AG04450 (cell line): ENCODE results near the gene DDX54. TPM values are rescaled to one million over a fixed set of nuclear protein-coding genes. Genes with fewer than 3 reads are reported as not detected.

Experiments
- CTCF ChIA-PET: fragments of 300-600, 350-600 bp; formaldehyde crosslinking; extraction: SDS; loops from one replicate; lab custom pipeline; 2022; ENCODE audit warnings: antibody characterized with exemption, inconsistent platforms; lab: Charles Lee
- POLR2A ChIA-PET: fragments of 350-600 bp; formaldehyde crosslinking; extraction: SDS; loops from one replicate; lab custom pipeline; 2021; ENCODE audit warnings: antibody characterized with exemption, inconsistent platforms; lab: Yijun Ruan, JAX
- DNase-seq: peaks from one replicate; pipeline ENCODE4 v3.0.0-alpha.2; 2011; ENCODE audit warnings: low read depth, low spot score
- H3K27ac ChIP-seq: one replicate; pipeline ENCODE4 v1.5.1; 2012; ENCODE audit warnings: low read depth, low read length, control low read depth
- H3K27me3 ChIP-seq: one replicate; pipeline ENCODE4 v1.6.0; 2012; ENCODE audit warnings: low read length; ENCODE audit not compliant: control insufficient read depth, insufficient read depth
- H3K4me3 ChIP-seq: 2 replicates; pipeline ENCODE4 v1.5.1; 2011; ENCODE audit warnings: mild to moderate bottlenecking, low read depth, low read length, control low read depth
- H3K9me3 ChIP-seq: 2 replicates; pipeline ENCODE4 v1.5.1; 2012; ENCODE audit warnings: low read length; ENCODE audit not compliant: control insufficient read depth, insufficient read depth
- polyA plus RNA-seq: library from polyadenylated mRNA; depleted of rRNA; stranded (reverse); fragments of >200 nt; gene quantifications from 2 replicates; pipeline ENCODE4 v1.2.3, GENCODE V29; 2011
- TF ChIP-seq, protein P1 (sequence below): IDR thresholded peaks from 2 replicates; pipeline ENCODE4 v1.5.1; 2011; ENCODE audit warnings: low read depth, low read length, control low read depth, inconsistent platforms

The DDX54 gene
- polyA plus RNA-seq, 1 experiment, result 26.9 TPM

DNA sequence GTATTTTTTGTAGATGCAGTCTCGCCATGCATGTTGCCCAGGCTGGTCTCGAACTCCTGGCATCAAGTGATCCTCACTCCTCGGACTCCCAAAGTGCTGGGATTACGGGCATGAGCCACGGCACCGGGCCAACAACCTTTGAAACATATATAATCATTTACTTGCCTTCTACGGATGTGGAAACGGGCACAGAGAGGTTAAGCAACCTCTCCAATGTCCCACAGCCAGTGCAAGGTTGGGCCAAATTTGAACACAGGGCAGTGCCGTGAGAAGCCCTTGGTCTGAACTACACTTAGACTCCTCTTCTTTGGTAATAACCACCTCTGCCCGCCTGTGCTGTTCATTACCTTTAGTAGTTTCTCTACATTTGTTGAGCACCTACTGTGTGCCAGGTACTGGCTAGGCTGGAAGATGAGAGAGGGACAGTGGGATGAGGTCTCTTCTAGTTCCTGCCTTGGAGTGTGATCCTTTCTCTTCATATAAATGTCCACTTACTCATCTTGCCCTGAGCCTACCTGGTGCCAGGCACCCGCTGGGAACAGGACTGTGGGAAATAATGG is 2.2 kb downstream of the DDX54 start:
- TF ChIP-seq, protein P1, sequence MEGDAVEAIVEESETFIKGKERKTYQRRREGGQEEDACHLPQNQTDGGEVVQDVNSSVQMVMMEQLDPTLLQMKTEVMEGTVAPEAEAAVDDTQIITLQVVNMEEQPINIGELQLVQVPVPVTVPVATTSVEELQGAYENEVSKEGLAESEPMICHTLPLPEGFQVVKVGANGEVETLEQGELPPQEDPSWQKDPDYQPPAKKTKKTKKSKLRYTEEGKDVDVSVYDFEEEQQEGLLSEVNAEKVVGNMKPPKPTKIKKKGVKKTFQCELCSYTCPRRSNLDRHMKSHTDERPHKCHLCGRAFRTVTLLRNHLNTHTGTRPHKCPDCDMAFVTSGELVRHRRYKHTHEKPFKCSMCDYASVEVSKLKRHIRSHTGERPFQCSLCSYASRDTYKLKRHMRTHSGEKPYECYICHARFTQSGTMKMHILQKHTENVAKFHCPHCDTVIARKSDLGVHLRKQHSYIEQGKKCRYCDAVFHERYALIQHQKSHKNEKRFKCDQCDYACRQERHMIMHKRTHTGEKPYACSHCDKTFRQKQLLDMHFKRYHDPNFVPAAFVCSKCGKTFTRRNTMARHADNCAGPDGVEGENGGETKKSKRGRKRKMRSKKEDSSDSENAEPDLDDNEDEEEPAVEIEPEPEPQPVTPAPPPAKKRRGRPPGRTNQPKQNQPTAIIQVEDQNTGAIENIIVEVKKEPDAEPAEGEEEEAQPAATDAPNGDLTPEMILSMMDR, result no peak
- Histone ChIP-seq H3K4me3 (no peak overlapping the region), H3K27me3 (no peaks in the 10 kb centered on the region), H3K9me3 (no peaks in the 10 kb centered on the region; the same call in 1 of the 2 replicates), H3K27ac (no peak overlapping the region)
- ChIA-PET CTCF (interaction anchor here (0.6 to 4.8 kb wide), 3 partner anchors 9 to 135 kb away, joined by 3 to 24 read pairs (median 3); no protein-coding TSS in a partner anchor), POLR2A (no interaction called here)
- DNase-seq, result no peak

DNA sequence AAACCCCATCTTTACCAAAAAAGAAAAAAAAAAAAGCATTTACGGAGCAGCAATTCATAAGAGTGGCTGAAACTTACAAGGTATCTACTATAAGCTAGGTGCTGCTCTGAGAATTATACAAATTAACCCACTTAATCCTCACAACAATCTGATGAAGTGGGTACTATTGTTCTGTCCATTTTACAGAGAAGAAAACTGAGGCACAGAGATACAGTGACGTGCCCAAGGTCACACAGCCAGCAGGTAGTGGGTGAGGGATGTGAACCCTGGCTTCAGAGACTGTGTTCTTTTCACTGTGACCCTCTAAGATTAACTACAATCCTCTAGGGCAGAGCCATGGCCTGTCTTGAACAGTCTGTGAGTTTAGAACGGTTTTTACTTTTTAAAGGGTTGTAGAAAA is 3.3 kb downstream of the DDX54 start:
- ChIA-PET CTCF (interaction anchor here (0.9 to 1.2 kb wide), 2 partner anchors 9 to 240 kb away, joined by 3 read pairs; partner anchors contain the start of gene SDSL), POLR2A (interaction anchor here (0.7 kb wide), 1 partner anchor 87 kb away, joined by 3 read pairs; no protein-coding TSS in a partner anchor)

DNA sequence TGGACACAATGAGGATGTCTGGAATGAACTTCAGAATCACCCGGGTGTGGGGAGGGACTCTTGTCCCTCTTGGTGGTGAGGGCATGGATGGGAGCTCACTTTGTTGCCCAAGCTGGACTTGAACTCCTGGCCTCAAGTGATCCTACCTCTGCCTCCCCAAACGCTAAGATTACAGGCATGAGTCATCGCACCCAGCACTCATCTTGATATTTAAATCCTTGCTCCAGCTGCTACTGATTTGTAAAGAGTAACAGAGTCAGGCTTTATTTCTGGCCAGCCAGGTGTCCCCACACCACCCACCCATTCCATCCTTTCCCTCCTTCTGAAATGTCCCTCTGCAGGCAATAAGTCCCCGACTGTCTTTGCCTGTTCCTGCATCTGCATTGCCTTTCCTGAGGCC is 4.9 kb downstream of the DDX54 start:
- CTCF ChIA-PET, result no interaction called here
- POLR2A ChIA-PET, result no interaction called here
- peaks cover 16% of the 10 kb centered on the region for H3K9me3 ChIP-seq
- DNase-seq, result no peak
- H3K27me3 ChIP-seq, result no peaks in the 10 kb centered on the region
- TF ChIP-seq, protein P1, result no peak
- no peak overlapping the region for H3K27ac ChIP-seq
- no peak overlapping the region for H3K4me3 ChIP-seq

More for the DNA sequence above, 3.3 kb downstream of the DDX54 start:
- no peaks in the 10 kb centered on the region for H3K27me3 ChIP-seq
- H3K9me3 ChIP-seq, result peaks cover 11% of the 10 kb centered on the region
- no peak overlapping the region for H3K27ac ChIP-seq
- no peak overlapping the region for H3K4me3 ChIP-seq
- DNase-seq, result no peak
- TF ChIP-seq, protein P1, result no peak

DNA sequence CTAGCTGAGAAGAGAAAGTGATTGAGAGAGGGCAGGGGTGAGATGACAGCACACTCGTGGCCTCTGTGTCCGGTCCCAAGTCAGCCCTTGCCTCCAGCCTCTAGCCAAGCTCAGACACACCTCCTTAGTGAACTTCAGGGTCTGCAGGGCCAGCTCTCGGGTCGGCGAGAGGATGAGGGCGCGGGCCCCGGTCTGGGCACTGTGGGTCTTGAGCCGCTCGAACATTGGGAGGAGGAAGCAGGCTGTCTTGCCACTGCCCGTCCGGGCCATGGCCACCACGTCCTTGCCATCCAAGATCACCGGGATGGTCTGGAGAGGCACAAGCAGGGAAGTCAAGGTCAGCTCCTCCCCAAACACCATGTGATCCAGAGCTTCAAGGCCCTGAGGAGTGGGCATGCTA is 6.3 kb downstream of the DDX54 start:
- Histone ChIP-seq H3K9me3 (peaks cover 16% of the 10 kb centered on the region), H3K27me3 (no peaks in the 10 kb centered on the region), H3K27ac (no peak overlapping the region), H3K4me3 (no peak overlapping the region)
- ChIA-PET CTCF (interaction anchor here (0.9 to 9.7 kb wide), 2 partner anchors 130 to 247 kb away, joined by 3 to 132 read pairs; no protein-coding TSS in a partner anchor), POLR2A (no interaction called here)
- DNase-seq, result no peak
- TF ChIP-seq, protein P1, result no peak
